Activated naive CD8-positive, alpha-beta T cell treated with anti-CD3 and anti-CD28 coated beads, Interleukin-2, amount 50 U/mL, for 16 hours (primary cell): Measurements from ENCODE around the gene PYGM.
A peak's percentile ranks its signal among the peaks of the same experiment; 100 is the strongest.

Experiments
- DNase-seq: peaks from one replicate; pipeline ENCODE4 v3.0.0-alpha.2; 2020; ENCODE audit warnings: low read depth, low spot score

Gene PYGM

GRCh38 chr11:64735725-64736259 is 24.0 kb downstream of the PYGM start:
- DNase-seq = no peak

GRCh38 chr11:64734811-64735724 is 24.7 kb downstream of the PYGM start:
- DNase-seq = no peak

DNA sequence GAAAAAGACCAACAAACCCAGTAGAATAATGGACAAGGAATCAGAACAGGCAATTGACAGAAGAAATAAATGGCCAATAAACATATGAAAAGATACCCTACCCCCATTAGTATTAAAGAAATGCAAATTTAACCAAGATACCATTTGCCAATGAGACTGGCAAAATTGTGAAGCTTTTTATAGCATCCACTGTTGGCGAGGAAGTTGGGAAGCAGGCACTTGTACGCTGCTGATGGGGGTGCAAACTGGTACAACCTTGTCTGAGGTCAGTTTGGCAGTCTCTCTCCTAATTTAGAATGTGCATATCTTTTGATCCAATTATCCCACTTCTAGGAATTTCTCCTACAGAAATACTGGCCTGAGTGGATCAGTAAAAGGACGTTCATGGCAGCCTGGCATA is 28.2 kb downstream of the PYGM start:
- DNase-seq = no peak

DNA sequence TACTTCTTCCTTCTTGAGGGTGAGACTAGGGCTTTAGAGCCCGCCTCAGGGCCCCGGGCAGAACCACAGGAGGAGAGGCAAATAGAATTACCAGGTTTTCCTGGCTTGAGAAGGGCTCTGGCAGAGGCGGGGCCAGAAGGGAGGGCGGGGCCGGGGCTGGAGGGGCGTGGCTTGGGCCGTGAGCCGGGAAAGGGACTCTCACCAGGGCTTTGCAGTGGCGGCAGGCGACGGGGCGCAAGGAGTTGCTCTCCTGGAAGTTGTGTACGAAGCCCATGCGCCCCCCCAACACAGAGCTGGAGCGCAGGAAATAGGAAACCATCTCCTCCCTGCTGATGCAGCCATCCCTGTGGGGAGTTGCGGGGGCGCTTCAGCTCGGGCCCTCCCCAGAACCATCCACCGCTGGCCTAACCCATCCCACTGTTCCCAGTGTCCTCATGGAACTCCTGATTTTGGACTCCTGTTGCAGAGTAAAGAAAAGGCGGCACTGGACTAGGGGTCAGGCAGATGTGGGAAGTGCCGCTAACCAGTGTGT is 29.9 kb downstream of the PYGM start:
- no peak for DNase-seq

DNA sequence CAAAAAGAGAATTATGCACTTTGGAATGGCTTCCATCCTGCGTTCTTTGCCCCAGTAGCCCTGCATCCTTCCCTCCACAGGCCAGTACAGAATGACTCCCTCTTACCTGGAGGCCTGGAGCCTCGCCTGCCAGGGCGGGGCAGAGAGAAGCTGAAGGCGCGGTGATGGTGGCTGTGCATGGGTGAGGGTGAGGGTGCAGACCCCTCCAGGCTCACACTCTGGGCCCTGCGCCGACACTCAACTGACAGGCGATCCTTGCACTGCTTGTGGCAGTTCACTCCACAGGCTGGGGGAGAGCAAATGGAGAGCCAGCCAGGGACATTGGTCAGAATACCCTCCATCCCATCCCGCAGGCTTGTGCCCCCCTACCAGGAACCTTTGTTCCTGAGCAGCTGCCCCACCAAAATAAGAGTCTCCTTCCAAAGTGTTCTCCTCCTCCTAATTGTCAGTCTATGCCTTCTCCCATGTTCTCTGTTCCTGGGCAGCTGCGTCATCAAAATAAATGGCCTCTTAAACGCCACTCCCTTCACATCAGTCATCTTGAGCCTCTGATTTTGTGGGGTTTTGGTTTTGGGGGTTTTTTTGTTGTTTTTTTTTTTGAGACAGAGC is 30.9 kb downstream of the PYGM start:
- DNase-seq = no peak

DNA sequence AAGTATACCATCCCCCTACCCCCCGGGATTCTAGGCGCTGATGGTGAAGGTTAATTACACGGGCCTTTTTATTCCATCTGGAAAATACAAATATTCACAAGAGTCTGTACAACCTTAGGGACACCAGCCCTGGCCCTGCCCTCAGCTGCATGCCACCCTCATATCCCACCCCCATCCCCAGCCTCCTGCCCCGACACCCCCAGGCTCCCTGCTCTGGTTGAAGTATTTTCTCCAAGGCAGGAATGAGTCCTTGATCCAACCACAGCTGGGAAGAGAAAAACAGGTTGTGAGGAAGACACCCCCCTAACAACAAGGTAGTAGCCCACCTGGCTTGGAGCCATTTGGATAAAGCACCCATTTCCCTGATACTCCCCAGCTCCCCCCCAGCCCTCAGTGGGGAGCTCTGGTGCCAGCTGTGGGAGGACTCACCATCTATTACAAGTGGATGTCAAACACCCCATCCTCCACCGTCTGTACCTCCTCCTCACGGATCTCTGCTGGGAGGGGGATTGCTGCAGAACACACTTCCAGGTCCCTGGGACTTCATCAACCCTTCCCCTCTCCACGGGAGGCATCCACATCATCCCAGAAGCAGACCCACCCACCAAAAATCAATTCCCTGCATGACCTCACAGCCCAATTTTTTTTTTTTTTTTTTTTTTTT is 32.8 kb downstream of the PYGM start:
- DNase-seq = no peak

GRCh38 chr11:64726211-64726641 is 33.5 kb downstream of the PYGM start:
- DNase-seq = no peak

DNA sequence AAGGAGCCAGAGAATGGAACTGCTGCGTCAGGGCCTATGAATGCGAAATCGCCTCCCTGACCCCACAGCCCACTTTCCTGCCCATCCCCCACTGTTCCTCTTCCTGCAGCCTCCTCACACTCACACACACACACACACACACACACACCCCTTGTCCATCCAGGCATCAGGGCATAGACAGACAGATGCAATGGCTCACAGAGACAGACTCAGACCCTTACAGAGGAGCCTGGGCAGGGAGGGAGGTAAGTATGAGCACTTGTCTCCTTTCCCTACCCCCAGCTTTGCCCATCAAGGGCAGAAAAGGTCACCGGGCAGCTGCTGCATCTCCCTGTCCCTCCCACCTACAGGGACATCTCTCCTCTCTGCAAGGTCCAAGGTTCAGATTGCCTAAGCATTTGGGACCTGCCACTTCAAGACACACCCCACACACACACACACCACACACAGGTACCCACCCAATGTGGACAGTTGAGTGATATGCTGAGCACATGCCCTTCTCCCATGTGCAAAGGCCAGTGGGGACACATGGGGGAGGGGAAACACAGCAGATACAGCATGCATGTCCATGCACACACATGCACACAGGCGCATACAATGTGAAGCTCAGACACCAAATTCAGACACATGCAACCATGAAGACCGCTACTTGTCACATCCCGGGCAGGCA is 34.8 kb downstream of the PYGM start:
- no peak for DNase-seq

DNA sequence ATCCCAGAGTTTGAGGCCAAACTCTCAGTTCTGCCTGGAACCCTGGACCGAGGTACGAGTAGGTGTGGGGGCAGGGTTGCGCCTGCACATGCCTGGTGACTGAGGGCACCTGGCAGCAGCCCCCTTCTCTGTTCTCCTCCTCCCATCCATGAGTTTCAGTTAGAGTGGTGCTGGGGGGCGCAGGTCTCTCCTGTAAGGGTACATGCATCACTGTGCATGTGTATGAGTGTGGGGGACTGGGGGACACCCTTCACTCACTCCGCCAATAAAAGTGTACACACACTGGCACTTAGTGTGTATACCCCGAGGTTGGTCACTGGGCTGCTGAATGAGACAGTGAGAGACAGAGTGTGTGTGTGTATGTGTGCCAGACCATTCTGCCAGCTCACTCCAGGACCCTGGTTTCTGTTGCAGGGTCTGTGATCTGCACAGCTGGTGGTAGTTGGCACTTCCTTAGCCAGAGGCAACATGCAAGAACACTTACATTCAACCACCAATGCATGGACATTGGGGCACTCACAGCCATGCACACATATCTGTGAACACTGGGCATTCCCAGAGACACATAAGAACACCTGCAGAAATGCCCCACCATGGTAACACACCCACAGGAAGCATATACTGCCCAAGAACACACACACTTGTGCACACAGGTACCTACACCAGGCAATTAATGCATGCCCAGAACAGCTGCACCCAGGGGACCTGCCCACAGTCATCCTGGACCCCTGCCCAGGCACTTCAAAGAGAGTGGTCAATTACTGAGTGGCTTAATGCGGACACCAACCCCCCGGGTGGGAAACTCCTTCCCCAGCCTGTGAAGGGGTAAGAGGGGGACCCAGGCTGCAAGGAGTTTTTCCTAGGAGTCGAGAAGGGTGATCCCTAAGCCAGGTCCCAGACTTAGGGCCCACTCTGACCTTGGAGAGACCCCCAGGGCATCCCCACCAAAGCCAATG is 35.6 kb downstream of the PYGM start:
- no peak for DNase-seq

GRCh38 chr11:64723117-64723906 is 36.5 kb downstream of the PYGM start, which contains the start of gene NRXN2:
Gene NRXN2, minus strand, starts transcription at chr11:64723197. Its CDS starts 9,498 bp downstream, at chr11:64713699.
- DNase-seq = peak; percentile 77

GRCh38 chr11:64722141-64723065 is 37.4 kb downstream of the PYGM start:
- DNase-seq = no peak

DNA sequence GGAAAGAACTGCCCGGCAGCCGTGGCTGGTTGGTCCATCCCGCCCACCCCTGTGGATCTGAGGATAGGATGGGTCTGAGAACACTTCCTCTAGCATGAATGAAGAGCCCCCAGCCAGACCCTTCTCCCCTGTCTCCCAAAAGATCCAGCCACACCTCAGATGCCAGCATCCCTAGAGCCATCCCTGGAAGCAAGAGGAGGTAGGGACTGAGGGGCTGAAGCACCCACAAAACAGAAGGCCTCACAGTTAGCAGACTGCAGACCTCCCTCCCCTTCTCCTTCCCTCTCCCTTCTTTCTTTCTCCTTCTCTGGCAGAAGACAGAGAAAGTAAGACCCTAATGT is 38.4 kb downstream of the PYGM start:
- no peak for DNase-seq

- no peak for DNase-seq
These were observed 39.0 kb downstream of the PYGM start for GRCh38 chr11:64720640-64721358.

DNA sequence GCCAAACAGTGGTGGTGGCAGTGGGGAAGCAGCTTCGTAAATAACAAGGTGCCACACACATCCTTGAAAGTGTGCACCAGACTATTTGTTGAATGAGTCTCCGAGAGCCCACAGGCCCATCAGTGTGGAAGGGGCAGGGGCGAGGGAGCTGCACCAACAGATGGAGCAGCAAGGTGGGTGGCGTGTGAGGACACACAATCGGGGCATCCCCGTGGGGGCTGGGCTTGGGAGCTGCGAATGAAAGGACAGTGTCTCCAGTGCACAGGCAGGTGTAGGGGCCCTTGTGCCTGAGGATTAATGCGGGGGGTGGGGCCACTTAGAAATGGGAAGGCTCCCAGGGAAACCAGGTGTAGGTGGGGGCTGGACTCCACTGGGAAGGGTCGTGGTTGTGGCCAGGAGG is 39.6 kb downstream of the PYGM start:
- no peak for DNase-seq

DNA sequence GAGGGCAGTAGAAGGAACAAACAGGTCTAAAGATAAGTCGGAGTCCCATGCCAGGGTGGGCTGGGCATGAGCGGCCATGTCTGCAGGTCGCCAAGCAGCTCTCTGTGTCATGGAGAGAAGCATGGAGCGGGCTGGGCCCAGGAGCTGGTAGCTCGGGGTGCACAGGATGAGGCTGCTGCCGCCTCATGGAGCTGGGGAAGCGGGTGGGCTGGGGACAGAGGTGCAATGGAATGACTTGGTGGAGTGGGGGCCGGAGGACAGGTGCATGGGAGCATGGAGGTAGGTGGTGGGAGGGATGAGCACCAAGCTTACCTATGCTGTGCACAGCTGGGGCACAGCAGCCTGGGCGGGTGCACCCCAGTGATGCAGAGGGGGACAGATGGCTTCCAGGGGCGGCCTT is 40.4 kb downstream of the PYGM start:
- DNase-seq = no peak

GRCh38 chr11:64718780-64719124 is 41.0 kb downstream of the PYGM start:
- no peak for DNase-seq

DNA sequence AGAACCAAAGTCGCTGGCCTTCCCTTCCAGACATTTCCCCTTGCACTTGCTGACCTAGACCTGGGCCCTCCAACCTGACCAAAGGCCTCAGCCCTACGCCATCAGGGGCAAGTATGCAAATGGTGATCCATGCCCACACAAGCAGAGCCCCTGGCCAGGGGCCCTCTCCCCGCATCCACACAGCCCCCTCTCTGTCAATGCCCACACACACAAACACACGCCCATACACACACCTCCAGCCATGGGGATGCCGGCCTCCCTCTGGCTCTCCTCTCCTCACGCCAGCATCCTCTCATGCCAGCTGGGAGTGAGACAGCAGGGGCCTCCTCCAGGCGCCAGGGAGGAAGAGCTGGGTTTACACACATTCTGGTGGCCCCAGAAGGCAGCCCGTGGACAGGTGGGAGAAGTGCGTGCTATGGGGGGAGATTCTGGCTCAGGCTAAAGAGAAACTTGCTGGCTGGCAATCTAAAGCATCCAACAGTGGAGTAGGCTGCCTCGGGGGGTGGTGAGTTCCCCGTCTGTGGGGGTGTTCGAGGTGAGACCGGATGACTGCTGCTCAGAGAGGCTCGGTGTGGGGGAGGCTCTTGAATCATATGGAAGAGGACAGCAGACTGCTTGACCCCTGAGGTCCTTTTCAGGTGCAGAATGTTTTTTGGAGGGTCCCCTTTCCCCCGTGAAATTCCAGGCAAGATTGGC is 41.5 kb downstream of the PYGM start:
- no peak for DNase-seq
